Hippocampal formation (tissue), 2 donors: ENCODE data around the gene PPARD.
"Not testable (repeated sequence)": the region's sequence is repeated elsewhere in the genome, so short reads cannot be mapped to it uniquely, and the experiment has no call there.

Experiments
- DNase-seq, 2 donors: peaks; one replicate each; lab custom pipeline; 2025; lab: John Stamatoyannopoulos, UW

PPARD gene

GRCh38 chr6:35342258-35343091 is at the start of gene PPARD:
Gene PPARD, plus strand, starts transcription at chr6:35342558. Its CDS starts 68,530 bp downstream, at chr6:35411088.
- DNase-seq: peak; percentile 98 to 99

- no peak for DNase-seq
These were observed 48.7 kb upstream of the PPARD start for GRCh38 chr6:35293681-35294080.

- DNase-seq: no peak
These were observed 47.9 kb upstream of the PPARD start for GRCh38 chr6:35294308-35294945.

GRCh38 chr6:35295036-35295435 is 47.3 kb upstream of the PPARD start:
- no peak for DNase-seq

- no peak for DNase-seq
These were observed 46.6 kb upstream of the PPARD start for GRCh38 chr6:35295521-35296315.

- DNase-seq: no peak
These were observed 45.3 kb upstream of the PPARD start for GRCh38 chr6:35296931-35297600.

GRCh38 chr6:35297601-35298481 is 44.5 kb upstream of the PPARD start, which contains the start of gene DEF6:
Gene DEF6, plus strand, starts transcription at chr6:35297818. Its CDS starts 39 bp downstream, at chr6:35297857.
- peak in 1 of 2 donors; percentile 31 for DNase-seq

GRCh38 chr6:35298625-35299140 is 43.7 kb upstream of the PPARD start:
- no peak for DNase-seq

GRCh38 chr6:35299674-35300073 is 42.7 kb upstream of the PPARD start:
- DNase-seq: peak in 1 of 2 donors; percentile 10

- DNase-seq: no peak
These were observed 41.5 kb upstream of the PPARD start for GRCh38 chr6:35300848-35301247.

GRCh38 chr6:35302604-35303241 is 39.6 kb upstream of the PPARD start:
- peak in 1 of 2 donors; percentile 18 for DNase-seq

GRCh38 chr6:35304299-35304698 is 38.1 kb upstream of the PPARD start:
- no peak for DNase-seq

- no peak for DNase-seq
These were observed 37.2 kb upstream of the PPARD start for GRCh38 chr6:35305117-35305516.

GRCh38 chr6:35307138-35307537 is 35.2 kb upstream of the PPARD start:
- not testable (repeated sequence) for DNase-seq

- DNase-seq: not testable (repeated sequence)
These were observed 33.8 kb upstream of the PPARD start for GRCh38 chr6:35308543-35308942.

GRCh38 chr6:35309611-35310264 is 32.6 kb upstream of the PPARD start:
- no peak for DNase-seq

- no peak for DNase-seq
These were observed 32.0 kb upstream of the PPARD start for GRCh38 chr6:35310265-35310831.

- no peak for DNase-seq
These were observed 30.8 kb upstream of the PPARD start for GRCh38 chr6:35311390-35312075.
